Tibial nerve (tissue), 4 donors: ENCODE results near the gene RASAL1. TPM values are rescaled to one million over a fixed set of nuclear protein-coding genes. Genes with fewer than 3 reads are reported as not detected.

ENCODE experiments used
- DNase-seq, 2 donors: peaks; one replicate each; pipeline ENCODE4 v3.0.0-alpha.2; 2019; ENCODE audit warnings: low spot score in 2 of 2
- H3K27ac ChIP-seq, 4 donors: fragments of 200-600 bp; sonication (generic) in 3 of 4; one replicate each; pipeline ENCODE4 v1.5.1; 2017 to 2019; ENCODE audit warnings: mild to moderate bottlenecking in 1 of 4
- H3K27me3 ChIP-seq, 2 donors: fragments of 200-600 bp; sonication (generic) in 1 of 2; one replicate each; pipeline versions ENCODE4 v1.5.1 to v1.6.0; 2017 to 2019
- H3K36me3 ChIP-seq, 3 donors: fragments of 200-600 bp; sonication (generic); one replicate each; pipeline ENCODE4 v1.5.1; 2018 to 2019
- H3K4me1 ChIP-seq, 4 donors: fragments of 200-600 bp; sonication (generic) in 3 of 4; one replicate each; pipeline ENCODE4 v1.5.1; 2017 to 2019
- H3K4me3 ChIP-seq, 4 donors: fragments of 200-600 bp; sonication (generic) in 3 of 4; one replicate each; pipeline ENCODE4 v1.5.1; 2017 to 2019; ENCODE audit warnings: mild to moderate bottlenecking in 1 of 4, moderate library complexity in 1 of 4
- H3K9me3 ChIP-seq, 4 donors: fragments of 200-600 bp; sonication (generic) in 3 of 4; one replicate each; pipeline ENCODE4 v1.5.1; 2017 to 2019
- EP300 ChIP-seq, 2 donors: sonication (generic); formaldehyde crosslinking; IDR thresholded peaks; one replicate each; pipeline ENCODE4 v1.6.1; 2017; ENCODE audit warnings: antibody characterized with exemption in 2 of 2, mild to moderate bottlenecking in 1 of 2
- POLR2A ChIP-seq, 2 donors: fragments of 450-650 bp; IDR thresholded peaks; one replicate each; pipeline ENCODE4 v1.6.1; 2017; ENCODE audit warnings: antibody characterized with exemption in 2 of 2, mild to moderate bottlenecking in 2 of 2, moderate library complexity in 2 of 2
- WGBS, 2 donors: methylation state at CpG; one replicate each; pipeline ENCODE4 v1.1.5; 2018; 5-methylcytosine and 5-hydroxymethylcytosine counted together
- total RNA-seq, 4 donors: library from RNA; depleted of rRNA; stranded (reverse); fragments of >200 nt; gene quantifications; one replicate each; pipeline ENCODE4 v1.1.0, GENCODE V29; 2016
- TF ChIP-seq, protein P1 (sequence below), 5 experiments: fragments of 200-600 bp in 3 of 5; fragments of 450-650 bp in 2 of 5; sonication (generic) in 3 of 5; IDR thresholded peaks; one replicate each; pipeline ENCODE4 v1.5.1; 2016 to 2019; ENCODE audit warnings: antibody characterized with exemption in 5 of 5, mild to moderate bottlenecking in 3 of 5, moderate library complexity in 2 of 5

The RASAL1 gene
- total RNA-seq, 4 donors from 2014 or later, result 0.87 to 5.2 (median 3.3) TPM

DNA sequence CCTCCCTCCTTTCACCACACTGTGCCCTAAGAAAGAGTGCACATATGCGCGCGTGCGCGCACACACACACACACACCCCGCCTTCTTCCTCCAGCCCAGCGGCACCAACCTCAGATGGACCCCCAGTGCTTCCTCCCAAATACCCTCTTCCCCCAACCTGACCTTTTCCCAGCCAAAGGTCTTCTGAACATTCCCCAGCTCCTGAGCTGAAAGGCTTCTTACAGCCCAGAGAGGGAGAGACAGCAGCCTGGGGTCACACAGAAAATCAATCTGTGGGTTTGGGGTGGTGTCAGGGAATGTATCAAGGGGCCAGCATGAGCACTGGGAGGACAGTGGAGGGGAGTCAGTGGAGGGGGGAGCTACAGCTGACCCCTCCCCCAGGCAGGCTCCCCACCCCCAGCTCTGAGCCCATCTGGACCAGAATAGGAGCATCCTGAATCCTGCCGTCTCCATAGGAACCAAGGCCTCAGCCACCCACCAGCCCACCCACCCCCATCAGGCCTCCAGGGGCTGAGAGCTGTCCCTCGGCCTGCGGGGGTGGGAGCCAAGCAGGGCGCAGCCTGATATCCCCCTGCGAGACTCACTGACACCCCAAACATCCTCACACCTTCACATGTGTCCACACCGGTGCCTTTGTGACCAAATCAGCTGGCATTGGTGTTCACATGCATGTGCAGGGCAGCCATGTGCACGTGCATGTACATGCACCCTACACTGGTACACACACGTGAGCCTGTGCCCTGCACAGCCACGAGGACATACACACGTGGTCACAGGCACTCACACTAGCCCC, 5.7 kb downstream of the RASAL1 start:
- WGBS, 2 donors, result 55 to 58% methylated on average over 16 to 17 of the region's 17 CpGs
- Histone ChIP-seq H3K9me3 (peaks cover 0 to 3% (median 0%) of the 10 kb centered on the region in 4 donors), H3K4me1 (no peaks in the 10 kb centered on the region), H3K4me3 (no peak overlapping the region), H3K36me3 (no peaks in the 10 kb centered on the region), H3K27me3 (peaks cover 0 to 24% of the 10 kb centered on the region in 2 donors), H3K27ac (peak overlapping the region in 3 of 4 donors; percentile 34 to 80 (median 46))
- TF ChIP-seq POLR2A (IDR thresholded peaks at IDR 0.05) (no peak), EP300 (IDR thresholded peaks at IDR 0.05) (no peak)
- TF ChIP-seq, protein P1, sequence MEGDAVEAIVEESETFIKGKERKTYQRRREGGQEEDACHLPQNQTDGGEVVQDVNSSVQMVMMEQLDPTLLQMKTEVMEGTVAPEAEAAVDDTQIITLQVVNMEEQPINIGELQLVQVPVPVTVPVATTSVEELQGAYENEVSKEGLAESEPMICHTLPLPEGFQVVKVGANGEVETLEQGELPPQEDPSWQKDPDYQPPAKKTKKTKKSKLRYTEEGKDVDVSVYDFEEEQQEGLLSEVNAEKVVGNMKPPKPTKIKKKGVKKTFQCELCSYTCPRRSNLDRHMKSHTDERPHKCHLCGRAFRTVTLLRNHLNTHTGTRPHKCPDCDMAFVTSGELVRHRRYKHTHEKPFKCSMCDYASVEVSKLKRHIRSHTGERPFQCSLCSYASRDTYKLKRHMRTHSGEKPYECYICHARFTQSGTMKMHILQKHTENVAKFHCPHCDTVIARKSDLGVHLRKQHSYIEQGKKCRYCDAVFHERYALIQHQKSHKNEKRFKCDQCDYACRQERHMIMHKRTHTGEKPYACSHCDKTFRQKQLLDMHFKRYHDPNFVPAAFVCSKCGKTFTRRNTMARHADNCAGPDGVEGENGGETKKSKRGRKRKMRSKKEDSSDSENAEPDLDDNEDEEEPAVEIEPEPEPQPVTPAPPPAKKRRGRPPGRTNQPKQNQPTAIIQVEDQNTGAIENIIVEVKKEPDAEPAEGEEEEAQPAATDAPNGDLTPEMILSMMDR (IDR thresholded peaks at IDR 0.05), result no peak
- no peak for DNase-seq

DNA sequence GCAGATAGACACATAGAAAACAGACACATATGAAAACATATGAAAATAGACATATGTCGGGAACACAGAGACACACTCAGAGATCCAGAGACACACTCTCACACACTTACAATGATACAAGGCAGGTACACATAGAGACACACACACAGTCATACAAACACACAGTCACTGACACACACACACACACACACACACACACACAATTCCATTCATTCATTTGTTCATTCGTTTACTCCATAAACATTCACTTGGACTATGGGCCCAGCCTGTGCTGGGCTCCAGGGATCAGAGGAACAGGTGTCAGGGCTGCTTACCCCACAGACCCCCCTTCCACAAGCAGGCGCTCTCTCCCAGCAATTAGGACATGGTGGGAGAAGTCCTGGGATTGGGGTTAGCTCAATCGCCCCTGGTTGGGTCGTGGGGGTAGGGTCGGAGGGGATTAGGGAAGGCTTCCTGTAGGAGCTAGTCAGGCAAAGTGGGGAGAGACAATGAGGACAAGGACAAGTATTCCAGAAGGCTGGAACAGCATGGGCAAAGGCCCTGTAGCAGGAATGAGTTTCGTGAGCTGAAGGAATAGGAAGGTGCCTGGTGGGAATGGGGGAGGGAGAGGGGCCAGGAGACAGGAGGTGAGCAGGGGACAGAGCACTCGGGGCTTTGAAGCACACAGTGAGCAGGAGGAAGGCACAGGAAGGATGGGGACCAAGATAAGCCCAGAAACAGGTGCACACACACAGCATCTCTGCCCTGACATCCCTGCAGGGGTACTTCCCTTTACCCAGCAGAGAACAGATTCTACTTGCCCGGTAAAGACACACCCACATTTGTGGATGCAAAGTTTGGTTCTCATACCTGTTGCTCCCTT, 6.5 kb downstream of the RASAL1 start:
- DNase-seq, result no peak
- H3K27ac ChIP-seq, result peak overlapping the region in 1 of 4 donors; percentile 80
- 46 to 49% methylated on average over 9 of the region's 9 CpGs for WGBS, 2 donors
- H3K9me3 ChIP-seq, result peaks cover 0 to 3% (median 0%) of the 10 kb centered on the region in 4 donors
- H3K4me1 ChIP-seq, result no peaks in the 10 kb centered on the region
- H3K36me3 ChIP-seq, result no peaks in the 10 kb centered on the region
- TF ChIP-seq, protein P1 (IDR thresholded peaks at IDR 0.05), result no peak
- TF ChIP-seq POLR2A (IDR thresholded peaks at IDR 0.05) (no peak), EP300 (IDR thresholded peaks at IDR 0.05) (no peak)
- H3K4me3 ChIP-seq, result no peak overlapping the region
- peaks cover 0 to 18% of the 10 kb centered on the region in 2 donors for H3K27me3 ChIP-seq

DNA sequence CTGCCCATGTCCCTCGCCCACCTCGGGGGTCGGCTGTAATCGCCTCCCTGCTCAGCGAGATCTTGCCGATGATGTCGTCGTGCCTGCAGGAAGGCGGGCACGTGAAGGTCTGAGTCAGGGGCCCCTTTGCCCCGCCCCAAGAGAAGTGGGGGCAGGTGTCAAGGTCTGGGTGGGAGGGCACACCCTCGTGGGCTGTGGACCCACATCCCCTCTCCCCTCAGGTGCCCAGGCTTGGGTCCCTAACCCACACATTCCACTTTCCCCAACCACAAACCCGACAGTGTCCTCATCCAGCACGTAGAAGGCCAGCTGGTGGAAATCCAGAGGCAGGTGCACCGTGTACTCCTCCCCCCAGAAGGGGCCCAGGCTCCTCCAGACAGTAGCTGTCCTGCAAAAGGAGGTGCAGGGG, 7.8 kb downstream of the RASAL1 start:
- Histone ChIP-seq H3K27ac (no peak overlapping the region), H3K36me3 (no peaks in the 10 kb centered on the region), H3K9me3 (peaks cover 0 to 14% (median 0%) of the 10 kb centered on the region in 4 donors), H3K27me3 (peaks cover 0 to 14% of the 10 kb centered on the region in 2 donors), H3K4me1 (no peaks in the 10 kb centered on the region), H3K4me3 (no peak overlapping the region)
- WGBS, 2 donors, result 29 to 38% methylated on average over 12 to 15 of the region's 15 CpGs
- no peak for DNase-seq
- no peak for TF ChIP-seq EP300 (IDR thresholded peaks at IDR 0.05)
- TF ChIP-seq, protein P1 (IDR thresholded peaks at IDR 0.05), result no peak
- no peak for TF ChIP-seq POLR2A (IDR thresholded peaks at IDR 0.05)

DNA sequence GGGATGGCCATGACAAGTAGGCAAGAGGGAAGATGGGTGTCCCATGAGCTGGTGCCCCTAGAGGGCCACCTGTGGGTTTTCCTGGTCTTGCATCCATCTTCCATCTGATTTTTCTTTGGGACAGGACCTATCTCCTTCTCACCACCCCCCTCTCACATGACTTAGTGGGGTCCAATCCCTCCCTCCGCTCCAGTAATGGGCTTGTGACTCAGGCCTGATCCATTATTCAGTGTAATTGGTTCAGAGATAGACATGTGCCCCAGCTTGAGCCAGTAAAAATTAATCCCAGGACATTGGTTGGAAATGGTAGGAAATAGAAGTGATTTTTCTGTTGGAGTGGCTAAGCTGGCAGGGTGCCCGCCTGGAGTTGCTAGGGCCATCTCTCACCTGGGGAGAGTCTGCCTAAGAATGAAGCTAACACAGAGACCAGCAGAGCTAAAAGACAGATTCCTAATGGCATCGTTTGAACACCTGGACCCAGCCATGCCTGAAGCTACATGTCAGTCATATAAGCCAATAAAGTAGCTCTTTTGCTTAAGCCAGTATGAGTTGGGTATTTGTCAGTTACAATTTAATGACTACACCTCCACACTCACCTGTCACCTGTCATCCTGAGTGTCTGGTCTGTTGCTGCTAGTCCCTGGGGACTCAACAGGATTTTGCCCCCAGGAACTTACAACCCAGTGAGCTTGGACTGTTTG, 14.7 kb downstream of the RASAL1 start:
- H3K9me3 ChIP-seq, result peaks cover 0 to 19% (median 0%) of the 10 kb centered on the region in 4 donors
- TF ChIP-seq EP300 (IDR thresholded peaks at IDR 0.05) (no peak), POLR2A (IDR thresholded peaks at IDR 0.05) (no peak)
- TF ChIP-seq, protein P1 (IDR thresholded peaks at IDR 0.05), result no peak
- no peak overlapping the region for H3K4me3 ChIP-seq
- DNase-seq, result no peak
- peaks cover 0 to 10% of the 10 kb centered on the region in 2 donors for H3K27me3 ChIP-seq
- H3K4me1 ChIP-seq, result no peaks in the 10 kb centered on the region
- H3K27ac ChIP-seq, result no peak overlapping the region
- no peaks in the 10 kb centered on the region for H3K36me3 ChIP-seq
- WGBS, 2 donors, result 75 to 76% methylated on average over 3 of the region's 3 CpGs
